ENCODE measurements around the gene SEBOX. TPM values are rescaled to one million over a fixed set of nuclear protein-coding genes. Genes with fewer than 3 reads are reported as not detected.

The SEBOX gene
- total RNA-seq, 2 experiments from 2014 or later: not detected

DNA sequence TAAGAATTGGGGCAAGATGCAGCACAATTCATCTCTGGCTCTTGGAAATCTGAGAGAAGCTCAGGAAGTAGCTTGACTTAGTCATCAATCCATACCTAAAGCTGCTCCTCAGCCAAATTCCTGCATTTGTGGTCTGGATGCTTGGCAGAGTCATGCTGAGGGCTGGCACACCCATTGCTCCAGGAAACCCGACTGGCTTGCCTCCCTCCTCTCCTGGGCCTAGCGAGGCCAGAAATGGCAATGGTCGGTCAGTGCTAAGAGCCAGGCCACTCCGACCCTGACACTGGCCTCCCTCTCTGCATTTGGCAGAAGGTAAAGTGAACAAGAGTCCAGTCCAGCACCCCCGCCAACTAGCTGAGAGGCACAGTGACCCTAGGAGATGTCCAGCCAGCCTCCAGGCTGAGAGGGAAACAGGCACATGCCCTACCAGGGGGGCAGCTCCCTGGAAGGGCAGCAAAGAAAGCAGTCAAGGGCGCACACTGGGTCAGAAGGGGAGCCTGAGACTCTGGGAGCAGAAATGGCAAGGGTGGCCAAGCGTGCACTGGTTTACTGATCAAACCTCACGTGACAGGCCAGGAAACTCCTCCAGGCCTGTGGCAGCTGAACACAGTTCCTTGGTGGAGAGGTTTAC, 17.6 kb downstream of the SEBOX start:
- CTCF ChIA-PET: interaction anchor here (1.1 kb wide), 1 partner anchor 11 kb away, joined by 3 read pairs; the partner anchor contains the start of gene TNFAIP1

DNA sequence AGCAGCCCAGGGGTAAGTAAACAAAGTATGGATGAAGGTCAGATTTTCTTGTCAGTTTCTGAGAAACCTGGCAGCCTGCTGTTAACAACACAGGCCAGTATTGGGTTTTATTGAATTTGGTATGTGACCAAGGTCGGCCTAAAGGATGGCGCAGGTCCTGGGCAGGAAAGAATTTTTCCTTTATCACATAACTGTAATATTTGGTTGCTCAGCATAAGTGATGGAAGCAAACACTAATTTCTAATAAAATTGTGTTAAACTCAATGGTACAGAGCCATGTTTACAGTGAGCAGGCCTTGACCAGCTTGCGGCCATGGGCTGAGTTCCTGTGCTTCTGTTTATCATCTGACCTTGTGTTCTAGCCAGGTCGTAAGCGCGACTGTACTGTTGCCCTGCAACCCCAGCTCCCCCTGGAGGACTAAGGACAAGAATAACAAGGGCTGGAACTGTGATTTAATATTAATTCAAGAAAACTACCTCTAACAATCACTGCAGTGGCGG, 18.2 kb downstream of the SEBOX start:
- ChIA-PET CTCF (no interaction called here), POLR2A (interaction anchor here (1.0 to 1.3 kb wide), 3 partner anchors 10 to 11 kb away, joined by 3 to 4 read pairs (median 4); partner anchors contain the start of genes IFT20 and TNFAIP1)

More for the DNA sequence above, 17.6 kb downstream of the SEBOX start:
- POLR2A ChIA-PET: interaction anchor here (1.0 to 1.3 kb wide), 2 partner anchors 10 to 12 kb away, joined by 3 to 4 read pairs; partner anchors contain the start of genes IFT20 and TNFAIP1

DNA sequence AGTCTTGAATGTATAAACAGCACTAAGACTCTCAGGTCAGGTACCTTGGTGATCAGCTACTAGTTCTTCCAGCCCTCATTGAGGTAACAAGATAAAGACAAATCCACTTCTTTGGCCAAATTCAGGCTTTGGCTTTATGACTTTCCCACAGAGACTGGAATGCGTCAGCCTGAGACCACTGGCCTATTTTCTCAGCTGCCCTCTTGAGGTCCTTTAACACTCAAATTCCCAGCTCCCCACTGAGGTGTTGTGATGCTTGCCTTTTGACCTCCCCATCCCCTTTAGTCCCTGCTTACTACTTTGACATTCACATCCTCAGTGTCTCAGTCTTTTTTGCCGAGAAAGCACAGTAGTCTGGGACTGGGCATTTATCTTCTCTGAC, 18.8 kb downstream of the SEBOX start:
- CTCF ChIA-PET: interaction anchor here (1.0 kb wide), 1 partner anchor 11 kb away, joined by 3 read pairs; the partner anchor contains the start of gene POLDIP2
- POLR2A ChIA-PET: interaction anchor here (1.2 to 1.3 kb wide), 2 partner anchors 10 to 12 kb away, joined by 4 read pairs; a partner anchor contains a TSS

- ChIA-PET POLR2A (interaction anchor here (1.2 kb wide), 1 partner anchor 11 kb away, joined by 4 read pairs; no protein-coding TSS in a partner anchor), CTCF (interaction anchor here (0.7 to 1.0 kb wide), 2 partner anchors 12 to 71 kb away, joined by 3 read pairs; partner anchors contain the start of gene POLDIP2)
Measured at GRCh38 chr17:28345419-28346198, 19.4 kb downstream of the SEBOX start.

GRCh38 chr17:28344435-28344901, 20.5 kb downstream of the SEBOX start:
- POLR2A ChIA-PET: no interaction called here
- CTCF ChIA-PET: interaction anchor here (1.8 kb wide), 1 partner anchor 13 kb away, joined by 4 read pairs; the partner anchor contains the start of gene POLDIP2

DNA sequence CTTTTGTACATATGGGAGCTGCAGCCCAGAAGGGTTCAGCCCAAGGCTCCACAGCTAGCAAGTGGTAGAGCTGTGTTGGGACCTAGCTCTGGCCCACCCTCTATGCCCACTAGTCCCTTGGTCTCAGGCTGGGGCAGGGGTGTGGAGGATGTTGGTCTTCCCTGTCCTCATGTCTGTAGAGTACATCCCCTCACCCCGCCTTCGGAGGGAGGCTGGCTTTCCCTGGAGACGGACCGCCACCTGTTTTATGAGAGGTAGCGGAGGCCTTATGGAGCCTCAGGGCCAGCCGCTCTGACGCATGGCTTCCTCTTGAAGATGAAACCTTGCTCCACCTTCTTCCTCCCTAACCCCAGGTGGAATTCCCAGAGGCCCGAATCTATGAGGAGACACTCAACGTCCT, 21.0 kb downstream of the SEBOX start:
- CTCF ChIA-PET: interaction anchor here (1.8 kb wide), 1 partner anchor 13 kb away, joined by 4 read pairs; the partner anchor contains the start of gene POLDIP2
- POLR2A ChIA-PET: no interaction called here

- POLR2A ChIA-PET: no interaction called here
- CTCF ChIA-PET: interaction anchor here (1.8 kb wide), 1 partner anchor 14 kb away, joined by 4 read pairs; the partner anchor contains the start of gene POLDIP2
Measured at GRCh38 chr17:28343491-28343932, 21.5 kb downstream of the SEBOX start.

- POLR2A ChIA-PET: no interaction called here
- CTCF ChIA-PET: no interaction called here
Measured at GRCh38 chr17:28342313-28342712, 22.7 kb downstream of the SEBOX start.

DNA sequence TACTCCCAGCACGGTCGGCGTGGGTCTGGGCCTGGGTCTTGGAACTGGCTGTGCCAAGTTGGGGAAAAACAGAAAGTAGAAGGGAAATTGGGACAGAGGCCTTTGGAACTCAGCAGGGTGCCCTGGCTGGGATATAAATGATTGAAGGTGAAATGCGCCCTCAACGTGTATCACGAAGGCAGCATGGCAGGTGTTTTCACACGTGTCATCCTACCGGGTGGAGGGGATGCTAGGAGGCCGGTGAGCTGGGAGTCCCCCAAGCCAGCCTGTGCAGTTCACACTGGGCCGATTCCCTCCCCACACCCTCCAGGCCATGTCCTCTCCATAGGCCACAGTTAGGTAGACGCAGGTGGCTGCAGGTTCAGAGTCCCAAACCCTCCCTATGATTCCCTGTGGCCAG, 23.5 kb downstream of the SEBOX start:
- POLR2A ChIA-PET: no interaction called here
- CTCF ChIA-PET: no interaction called here

DNA sequence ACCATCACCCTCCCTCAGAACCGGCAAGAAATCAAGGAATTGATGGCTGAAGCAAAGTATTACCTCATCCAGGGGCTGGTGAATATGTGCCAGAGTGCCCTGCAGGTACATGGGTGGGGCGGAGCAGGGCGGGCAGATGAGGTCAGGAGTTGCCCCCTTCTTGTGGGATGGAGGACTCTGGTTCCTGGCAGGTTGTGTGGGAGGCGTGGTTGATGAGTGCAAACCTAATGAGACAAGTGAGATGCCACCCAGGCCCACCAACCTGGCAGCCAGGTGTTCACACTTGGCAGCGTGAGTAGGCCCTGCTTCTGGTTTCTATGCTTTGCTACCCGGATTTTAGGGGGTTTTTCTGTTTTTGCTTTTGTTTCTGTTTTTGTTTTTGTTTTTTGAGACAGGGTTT, 24.6 kb downstream of the SEBOX start:
- POLR2A ChIA-PET: no interaction called here
- CTCF ChIA-PET: no interaction called here

- POLR2A ChIA-PET: interaction anchor here (0.6 kb wide), 2 partner anchors 36 to 128 kb away, joined by 4 to 5 read pairs; no protein-coding TSS in a partner anchor
Measured at GRCh38 chr17:28339431-28339830, 25.6 kb downstream of the SEBOX start.

DNA sequence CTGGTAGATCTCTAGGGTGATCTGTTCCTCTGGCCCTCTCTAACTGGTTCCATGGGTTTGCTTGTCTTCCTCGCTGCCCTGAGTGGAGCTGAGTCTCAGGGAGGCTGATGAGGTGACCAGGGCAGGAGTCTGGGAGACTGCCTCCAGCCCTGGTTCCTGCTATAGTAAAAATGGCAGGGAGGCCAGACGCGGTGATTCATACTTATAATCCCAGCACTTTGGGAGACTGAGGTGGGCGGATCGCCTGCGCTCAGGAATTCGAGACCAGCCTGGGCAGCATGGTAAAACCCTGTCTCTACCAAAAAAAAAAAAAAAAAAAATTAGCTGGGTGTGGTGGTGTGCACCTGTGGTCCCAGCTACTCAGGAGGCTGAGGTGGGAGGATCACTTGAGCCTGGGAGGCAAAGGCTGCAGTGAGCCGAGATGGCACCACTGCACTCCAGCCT, 26.2 kb downstream of the SEBOX start:
- POLR2A ChIA-PET: interaction anchor here (0.6 kb wide), 1 partner anchor 128 kb away, joined by 4 read pairs; no protein-coding TSS in a partner anchor
- CTCF ChIA-PET: interaction anchor here (1.6 kb wide), 1 partner anchor 18 kb away, joined by 5 read pairs; the partner anchor contains the start of gene POLDIP2

More at GRCh38 chr17:28339431-28339830, 25.6 kb downstream of the SEBOX start:
- CTCF ChIA-PET: no interaction called here

DNA sequence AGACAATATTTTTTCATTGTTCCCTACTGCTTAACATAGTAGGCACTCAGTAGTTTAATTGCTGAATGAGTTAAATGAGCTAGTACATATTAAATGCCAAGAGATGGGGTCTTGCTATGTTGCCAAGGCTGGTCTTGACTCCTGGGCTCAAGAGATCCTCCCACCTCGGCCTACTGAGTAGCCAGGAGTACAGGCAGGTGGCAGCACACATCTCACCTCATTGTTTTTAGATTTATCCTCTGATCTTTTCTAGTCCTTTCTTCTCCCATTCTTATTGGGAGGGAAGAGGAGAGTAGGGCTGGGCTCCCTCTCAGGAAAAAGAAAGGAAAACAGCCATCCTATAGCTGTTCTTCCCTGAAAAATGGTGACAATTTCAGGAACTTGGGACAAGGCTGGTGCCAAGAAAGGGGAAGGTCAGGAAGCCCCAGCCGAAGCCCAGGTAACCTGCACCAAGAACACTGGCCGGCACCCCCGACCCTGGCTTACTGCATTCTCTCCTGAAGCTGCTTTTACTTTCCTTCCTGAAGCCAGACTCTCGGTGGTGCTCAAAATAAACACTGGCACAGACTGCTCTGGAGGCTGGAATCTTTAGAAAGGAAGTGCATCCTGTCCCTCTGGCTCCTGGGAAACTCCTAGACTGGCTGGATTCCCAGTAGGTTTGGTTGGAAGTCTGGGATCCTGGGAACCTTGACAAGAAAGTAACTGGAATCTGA, 26.8 kb downstream of the SEBOX start:
- CTCF ChIA-PET: interaction anchor here (1.6 kb wide), 1 partner anchor 19 kb away, joined by 5 read pairs; the partner anchor contains the start of gene POLDIP2
- POLR2A ChIA-PET: no interaction called here

DNA sequence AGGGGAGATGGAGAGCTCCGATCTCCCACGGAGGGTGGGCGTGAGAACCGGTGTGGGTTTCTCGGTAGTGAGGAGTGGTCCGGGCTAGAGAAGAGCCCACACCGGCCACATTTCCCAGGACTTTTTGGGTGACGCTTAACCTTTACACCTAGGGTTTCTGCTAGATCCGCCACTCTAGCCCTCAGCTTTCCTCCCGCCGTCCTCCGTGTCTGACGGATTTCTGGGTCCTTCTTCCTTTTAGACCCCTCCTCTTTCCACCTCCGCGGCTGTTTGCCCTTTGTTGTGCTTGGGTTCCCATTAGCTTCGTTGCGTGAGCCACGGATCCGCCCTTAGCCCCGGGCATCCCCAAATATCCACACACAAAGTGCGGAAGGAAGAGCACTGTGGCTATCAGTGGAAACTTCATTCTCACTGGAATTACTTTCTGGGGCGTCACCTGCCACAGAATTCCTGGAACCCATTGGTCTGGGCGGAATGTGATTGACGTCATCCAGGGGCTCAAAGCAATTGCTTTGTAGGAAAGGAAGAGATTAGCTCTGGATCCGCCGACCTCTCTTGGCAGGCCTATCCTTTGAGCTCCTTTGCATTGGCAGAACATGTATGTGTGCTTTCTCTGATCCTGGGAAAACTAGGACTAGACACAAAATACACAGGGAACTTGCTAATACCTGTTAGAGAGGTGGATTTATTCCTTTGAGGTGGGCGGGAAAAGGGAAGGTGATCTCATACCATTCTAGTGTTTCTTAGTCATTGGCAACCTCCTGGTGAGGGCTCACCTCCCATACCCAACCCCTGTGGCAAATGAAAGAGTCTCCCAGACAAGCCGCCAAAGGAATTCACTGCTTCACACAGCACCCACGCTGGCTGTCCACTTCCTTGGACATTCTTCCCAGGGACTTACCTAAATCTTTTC, 28.8 kb downstream of the SEBOX start:
- POLR2A ChIA-PET: interaction anchor here (0.6 to 2.9 kb wide), 10 partner anchors 11 to 311 kb away, joined by 3 to 34 read pairs (median 3); partner anchors contain the start of genes PIGS, POLDIP2 and TMEM97

GRCh38 chr17:28335201-28335958, 29.6 kb downstream of the SEBOX start, which contains the start of the genes IFT20 and TNFAIP1:
TSS of gene IFT20 (minus strand) at chr17:28335472. CDS start at chr17:28331985, 3,487 bp downstream.
TSS of gene TNFAIP1 (plus strand) at chr17:28335761. CDS start at chr17:28339522, 3,761 bp downstream.
- ChIA-PET CTCF (interaction anchor here (0.7 to 2.2 kb wide), 8 partner anchors 10 to 84 kb away, joined by 3 to 19 read pairs (median 4); partner anchors contain the start of gene TMEM97), POLR2A (interaction anchor here (0.6 to 2.9 kb wide), 10 partner anchors 12 to 312 kb away, joined by 3 to 34 read pairs (median 3); partner anchors contain the start of genes PIGS, POLDIP2 and TMEM97)

More for the DNA sequence above, 28.8 kb downstream of the SEBOX start:
- CTCF ChIA-PET: interaction anchor here (0.7 to 2.2 kb wide), 8 partner anchors 10 to 85 kb away, joined by 3 to 19 read pairs (median 4); partner anchors contain the start of gene TMEM97

- POLR2A ChIA-PET: interaction anchor here (0.9 to 2.9 kb wide), 4 partner anchors 12 to 50 kb away, joined by 3 to 34 read pairs (median 6); partner anchors contain the start of genes POLDIP2 and TMEM97
- CTCF ChIA-PET: interaction anchor here (1.0 to 2.2 kb wide), 4 partner anchors 9 to 83 kb away, joined by 3 to 19 read pairs (median 4); partner anchors contain the start of gene TMEM97
Measured at GRCh38 chr17:28334666-28335200, 30.3 kb downstream of the SEBOX start.

Data from activated CD8-positive, alpha-beta memory T cell treated with anti-CD3 and anti-CD28 coated beads for 36 hours (primary cell).